Colonic mucosa (tissue), 4 donors: ENCODE measurements around the gene GALM. TPM values are rescaled to one million over a fixed set of nuclear protein-coding genes. Genes with fewer than 3 reads are reported as not detected.
A peak's percentile ranks its signal among the peaks of the same experiment; 100 is the strongest.

Source experiments
- DNase-seq: peaks from one replicate; pipeline ENCODE4 v3.0.0-alpha.2; 2020
- H3K27ac ChIP-seq: fragments of 200-600 bp; one replicate; pipeline ENCODE4 v1.8.0; 2021
- H3K27me3 ChIP-seq: fragments of 200-600 bp; one replicate; pipeline ENCODE4 v1.8.0; 2021
- H3K36me3 ChIP-seq: fragments of 200-600 bp; one replicate; pipeline ENCODE4 v1.8.0; 2021
- H3K4me1 ChIP-seq: fragments of 200-600 bp; one replicate; pipeline ENCODE4 v1.8.0; 2021; ENCODE audit warnings: mild to moderate bottlenecking
- H3K4me3 ChIP-seq: fragments of 200-600 bp; one replicate; pipeline ENCODE4 v1.8.0; 2021
- H3K9ac ChIP-seq, 2 donors: one replicate each; pipeline ENCODE4 v1.7.0; 2013; ENCODE audit warnings: control low read depth in 2 of 2, low read depth in 2 of 2, low read length in 2 of 2
- H3K9me3 ChIP-seq: fragments of 200-600 bp; one replicate; pipeline ENCODE4 v1.8.0; 2021
- CTCF ChIP-seq: fragments of 200-600 bp; IDR thresholded peaks from one replicate; pipeline ENCODE4 v1.8.0; 2022; ENCODE audit warnings: antibody characterized with exemption, mild to moderate bottlenecking
- intact Hi-C: fragments of 100-400 bp; cut with DNase I; formaldehyde crosslinking; loops from one replicate; pipeline ENCODE4 v1.14.1; 2022
- total RNA-seq, 2 donors: library from RNA; stranded (reverse); fragmentation: NEBNext Ultra II Directional in 1 of 2; extraction: Animal tissue kit (Norgen Biotek cat#: 25700) in 1 of 2; gene quantifications; one replicate each; pipeline ENCODE4 v1.2.1, GENCODE V29; 2021
- donor health status: healthy.
- donor health status: DM: no; HTN: no; CAD: no.
- donor health status: DM: no; HTN: no; CAD: no.

Gene GALM
- total RNA-seq, 2 donors from 2014 or later = 47.9 to 68.8 TPM

GRCh38 chr2:38683766-38684165 is 17.9 kb downstream of the GALM start:
- H3K9me3 ChIP-seq = no peaks in the 10 kb centered on the region
- no peak overlapping the region for H3K9ac ChIP-seq
- H3K36me3 ChIP-seq = peaks cover 19% of the 10 kb centered on the region
- TF ChIP-seq CTCF = no peak
- H3K27me3 ChIP-seq = no peaks in the 10 kb centered on the region
- no peak for DNase-seq
- no peak overlapping the region for H3K4me3 ChIP-seq
- H3K27ac ChIP-seq = no peak overlapping the region
- no peaks in the 10 kb centered on the region for H3K4me1 ChIP-seq
- intact Hi-C loops = no loop called here

- Histone ChIP-seq H3K27me3 (no peaks in the 10 kb centered on the region), H3K4me1 (no peaks in the 10 kb centered on the region), H3K9ac (no peak overlapping the region), H3K27ac (no peak overlapping the region), H3K36me3 (peaks cover 14% of the 10 kb centered on the region), H3K4me3 (no peak overlapping the region), H3K9me3 (no peaks in the 10 kb centered on the region)
- no peak for DNase-seq
- TF ChIP-seq CTCF = no peak
- intact Hi-C loops = no loop called here
Measured at GRCh38 chr2:38685116-38685735, 19.3 kb downstream of the GALM start.

- H3K4me3 ChIP-seq = no peak overlapping the region
- no peaks in the 10 kb centered on the region for H3K4me1 ChIP-seq
- no peak overlapping the region for H3K9ac ChIP-seq
- no peaks in the 10 kb centered on the region for H3K36me3 ChIP-seq
- H3K9me3 ChIP-seq = no peaks in the 10 kb centered on the region
- peak overlapping the region; percentile 26 for H3K27ac ChIP-seq
- peak; percentile 55 for DNase-seq
- intact Hi-C loops = no loop called here
- TF ChIP-seq CTCF = no peak
- H3K27me3 ChIP-seq = no peaks in the 10 kb centered on the region
Measured at GRCh38 chr2:38690499-38691420, 24.8 kb downstream of the GALM start.

- no peaks in the 10 kb centered on the region for H3K4me1 ChIP-seq
- H3K9me3 ChIP-seq = no peaks in the 10 kb centered on the region
- no peak overlapping the region for H3K9ac ChIP-seq
- H3K27ac ChIP-seq = no peak overlapping the region
- H3K36me3 ChIP-seq = no peaks in the 10 kb centered on the region
- TF ChIP-seq CTCF = no peak
- no peaks in the 10 kb centered on the region for H3K27me3 ChIP-seq
- intact Hi-C loops = no loop called here
- no peak overlapping the region for H3K4me3 ChIP-seq
- no peak for DNase-seq
Measured at GRCh38 chr2:38691994-38692393, 26.1 kb downstream of the GALM start.

GRCh38 chr2:38692636-38693318 is 26.9 kb downstream of the GALM start:
- DNase-seq = peak; percentile 38
- intact Hi-C loops = no loop called here
- H3K36me3 ChIP-seq = no peaks in the 10 kb centered on the region

More at GRCh38 chr2:38692636-38693318, 26.9 kb downstream of the GALM start:
- Histone ChIP-seq H3K27me3 (no peaks in the 10 kb centered on the region), H3K4me1 (no peaks in the 10 kb centered on the region), H3K9ac (no peak overlapping the region), H3K27ac (no peak overlapping the region), H3K4me3 (no peak overlapping the region), H3K9me3 (no peaks in the 10 kb centered on the region)
- TF ChIP-seq CTCF = no peak
